Keratinocyte (primary cell): ENCODE results near the gene GSN. TPM values are rescaled to one million over a fixed set of nuclear protein-coding genes. Genes with fewer than 3 reads are reported as not detected.

Experiments used
- DNase-seq: peaks from one replicate; pipeline ENCODE4 v3.0.0-alpha.2; 2011; ENCODE audit warnings: low read depth, missing footprints, low spot score
- FAIRE-seq: peaks from 2 replicates; lab custom pipeline; 2011; peaks lifted over from hg19 to GRCh38; lab: Jason Lieb, UNC
- H2AFZ ChIP-seq: 2 replicates; pipeline ENCODE4 v1.6.0; 2012; ENCODE audit warnings: low read length, control low read depth, inconsistent platforms; ENCODE audit not compliant: control insufficient read depth
- H3K27ac ChIP-seq: 2 replicates; pipeline ENCODE4 v1.5.1; 2011; ENCODE audit warnings: low read length; ENCODE audit not compliant: control insufficient read depth, insufficient read depth
- H3K27me3 ChIP-seq: 3 replicates; pipeline ENCODE4 v1.6.0; 2011; ENCODE audit warnings: low read length; ENCODE audit not compliant: control insufficient read depth, insufficient read depth; ENCODE audit errors: extremely low read depth
- H3K36me3 ChIP-seq, 2 experiments: 2 replicates in 1 of 2; 3 replicates in 1 of 2; pipeline ENCODE4 v1.5.1; 2011; ENCODE audit warnings: low read length in 2 of 2, mild to moderate bottlenecking in 1 of 2; ENCODE audit not compliant: control insufficient read depth in 2 of 2, insufficient read depth in 2 of 2; ENCODE audit errors: extremely low read depth in 1 of 2
- H3K4me1 ChIP-seq: 3 replicates; pipeline ENCODE4 v1.5.1; 2011; ENCODE audit warnings: low read length; ENCODE audit not compliant: control insufficient read depth, insufficient read depth; ENCODE audit errors: extremely low read depth
- H3K4me2 ChIP-seq: 3 replicates; pipeline ENCODE4 v1.6.0; 2011; ENCODE audit warnings: low read depth, low read length; ENCODE audit not compliant: control insufficient read depth, insufficient read depth; ENCODE audit errors: extremely low read depth
- H3K4me3 ChIP-seq, 3 experiments: fragments of 200-600 bp in 1 of 3; sonication (generic) in 1 of 3; 2 replicates in 2 of 3; 3 replicates in 1 of 3; pipeline ENCODE4 v1.5.1; 2011 to 2016; ENCODE audit warnings: low read length in 3 of 3, mild to moderate bottlenecking in 3 of 3, control low read depth in 2 of 3, inconsistent platforms in 1 of 3, low read depth in 1 of 3, mixed read lengths in 1 of 3, mixed run types in 1 of 3, moderate library complexity in 1 of 3; ENCODE audit not compliant: control insufficient read depth in 2 of 3, insufficient read depth in 2 of 3; ENCODE audit errors: extremely low read depth in 1 of 3
- H3K79me2 ChIP-seq: 2 replicates; pipeline ENCODE4 v1.6.0; 2012; ENCODE audit warnings: low read length; ENCODE audit not compliant: control insufficient read depth, insufficient read depth
- H3K9ac ChIP-seq: 3 replicates; pipeline ENCODE4 v1.6.0; 2011; ENCODE audit warnings: low read length; ENCODE audit not compliant: control insufficient read depth, insufficient read depth; ENCODE audit errors: extremely low read depth
- H3K9me1 ChIP-seq: 3 replicates; pipeline ENCODE4 v1.6.0; 2011; ENCODE audit warnings: low read length; ENCODE audit not compliant: control insufficient read depth, insufficient read depth; ENCODE audit errors: extremely low read depth
- H3K9me3 ChIP-seq: 2 replicates; pipeline ENCODE4 v1.5.1; 2012; ENCODE audit warnings: low read depth, low read length; ENCODE audit not compliant: control insufficient read depth
- H4K20me1 ChIP-seq: 3 replicates; pipeline ENCODE4 v1.6.0; 2011; ENCODE audit warnings: low read length; ENCODE audit not compliant: control insufficient read depth, insufficient read depth; ENCODE audit errors: extremely low read depth
- EZH2 ChIP-seq: IDR thresholded peaks from one replicate; pipeline ENCODE4 v1.6.1; 2012; ENCODE audit warnings: inconsistent platforms, mild to moderate bottlenecking, low read length, moderate library complexity
- dilution Hi-C: fragments of 300-500 bp; cut with MboI; formaldehyde crosslinking; loops from one replicate; pipeline ENCODE4 v1.7.0; 2020; ENCODE audit warnings: low sequenced_read_pairs; ENCODE audit not compliant: extremely low pct_ligation_motif_present
- polyA plus RNA-seq, 5 experiments: library from polyadenylated mRNA; depleted of rRNA in 3 of 5; stranded (reverse) in 3 of 5; stranded (forward) in 1 of 5; unstranded in 1 of 5; fragments of >200 nt; gene quantifications; 1 replicate in 1 of 5; 2 replicates in 3 of 5; 3 replicates in 1 of 5; pipeline versions ENCODE4 v1.2.1 to v1.2.3, GENCODE V29; 2011 to 2012; ENCODE audit warnings: missing spikeins in 2 of 5, low read depth in 1 of 5, low replicate concordance in 1 of 5
- TF ChIP-seq, protein P1 (sequence below), 3 experiments: IDR thresholded peaks in 1 of 3; conservative IDR thresholded peaks in 1 of 3; optimal IDR thresholded peaks in 1 of 3; 2 replicates in 2 of 3; 3 replicates in 1 of 3; pipeline versions ENCODE3 to v1.5.1; 2011; ENCODE audit warnings: low read length in 3 of 3, mild to moderate bottlenecking in 3 of 3, moderate library complexity in 2 of 3, control low read depth in 1 of 3, inconsistent platforms in 1 of 3; ENCODE audit not compliant: insufficient read depth in 2 of 3; ENCODE audit errors: extremely low read depth in 1 of 3

The GSN gene
- polyA plus RNA-seq, 1 donor (not counting 4 experiments of a cell fraction or from before 2014, with no cell fraction given), result 166 TPM

DNA sequence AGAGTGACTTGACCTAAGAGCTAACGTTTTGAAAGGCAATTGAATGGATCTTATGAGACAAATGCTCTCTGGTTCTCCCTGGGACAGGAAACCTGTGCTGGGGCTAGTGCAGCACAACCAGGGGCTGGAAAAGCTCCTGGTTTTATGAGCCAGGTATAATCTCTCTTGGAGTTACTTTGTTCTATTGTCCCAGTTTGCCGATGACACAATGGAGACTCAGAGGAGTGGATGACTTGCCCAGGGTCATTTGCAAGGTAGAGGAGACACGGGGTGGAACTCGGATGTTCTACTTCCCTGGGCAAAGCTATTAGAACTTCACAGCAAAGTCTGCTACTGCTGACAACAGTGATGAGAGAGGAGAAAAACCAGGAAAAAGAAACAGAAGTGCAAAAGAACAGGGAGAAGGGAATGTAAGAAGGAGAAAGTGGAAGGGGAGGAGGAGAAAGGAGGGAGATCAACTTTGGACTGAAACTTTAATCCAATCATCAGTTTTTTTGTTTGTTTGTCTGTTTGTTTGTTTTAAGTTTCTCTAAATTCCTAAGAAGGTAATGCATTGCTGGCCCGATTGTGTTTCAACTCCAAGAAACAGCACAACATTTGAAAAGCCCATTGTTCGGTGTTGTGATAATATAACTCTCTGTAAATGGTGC lies 7.4 kb upstream of the GSN start:
- no peaks in the 10 kb centered on the region for H3K27me3 ChIP-seq
- H3K27ac ChIP-seq, result no peak overlapping the region
- H4K20me1 ChIP-seq, result no peaks in the 10 kb centered on the region
- H3K9me3 ChIP-seq, result no peaks in the 10 kb centered on the region
- no peak overlapping the region for H3K4me2 ChIP-seq
- dilution Hi-C loops, result no loop called here
- peaks cover 4% of the 10 kb centered on the region for H3K4me1 ChIP-seq
- H3K36me3 ChIP-seq, result no peaks in the 10 kb centered on the region
- FAIRE-seq (no peak), DNase-seq (no peak)
- TF ChIP-seq, protein P1, sequence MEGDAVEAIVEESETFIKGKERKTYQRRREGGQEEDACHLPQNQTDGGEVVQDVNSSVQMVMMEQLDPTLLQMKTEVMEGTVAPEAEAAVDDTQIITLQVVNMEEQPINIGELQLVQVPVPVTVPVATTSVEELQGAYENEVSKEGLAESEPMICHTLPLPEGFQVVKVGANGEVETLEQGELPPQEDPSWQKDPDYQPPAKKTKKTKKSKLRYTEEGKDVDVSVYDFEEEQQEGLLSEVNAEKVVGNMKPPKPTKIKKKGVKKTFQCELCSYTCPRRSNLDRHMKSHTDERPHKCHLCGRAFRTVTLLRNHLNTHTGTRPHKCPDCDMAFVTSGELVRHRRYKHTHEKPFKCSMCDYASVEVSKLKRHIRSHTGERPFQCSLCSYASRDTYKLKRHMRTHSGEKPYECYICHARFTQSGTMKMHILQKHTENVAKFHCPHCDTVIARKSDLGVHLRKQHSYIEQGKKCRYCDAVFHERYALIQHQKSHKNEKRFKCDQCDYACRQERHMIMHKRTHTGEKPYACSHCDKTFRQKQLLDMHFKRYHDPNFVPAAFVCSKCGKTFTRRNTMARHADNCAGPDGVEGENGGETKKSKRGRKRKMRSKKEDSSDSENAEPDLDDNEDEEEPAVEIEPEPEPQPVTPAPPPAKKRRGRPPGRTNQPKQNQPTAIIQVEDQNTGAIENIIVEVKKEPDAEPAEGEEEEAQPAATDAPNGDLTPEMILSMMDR (optimal IDR thresholded peaks at IDR 0.05 in 1 of 3, IDR thresholded peaks at IDR 0.05 in 1 of 3, conservative IDR thresholded peaks at IDR 0.05 in 1 of 3; ENCODE audit: extremely low read depth in 1 of 3, insufficient read depth in 2 of 3, low read length in 3 of 3), result no peak
- no peak for TF ChIP-seq EZH2
- no peaks in the 10 kb centered on the region for H3K9me1 ChIP-seq
- H3K4me3 ChIP-seq, result no peak overlapping the region
- no peak overlapping the region for H2AFZ ChIP-seq
- H3K9ac ChIP-seq, result no peak overlapping the region
- no peaks in the 10 kb centered on the region for H3K79me2 ChIP-seq

DNA sequence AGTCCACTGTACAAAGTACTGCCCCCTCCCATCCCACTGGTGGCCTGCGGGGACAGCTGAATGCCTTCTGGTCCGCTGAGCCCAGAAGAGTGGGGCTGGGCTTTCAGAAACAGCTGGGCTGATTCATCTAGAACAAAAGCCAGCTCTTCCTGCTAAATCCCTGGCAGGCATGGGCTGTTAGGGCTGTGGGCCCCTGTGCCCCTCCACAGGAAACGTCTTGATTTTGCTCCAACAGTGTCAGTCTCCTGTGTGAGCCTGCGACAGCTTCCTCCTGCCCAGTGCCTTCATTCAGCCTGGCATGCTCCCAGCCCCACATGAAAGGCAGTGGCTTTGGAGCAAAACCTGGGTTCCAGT lies 6.9 kb upstream of the GSN start:
- peaks cover 4% of the 10 kb centered on the region for H3K4me1 ChIP-seq
- FAIRE-seq, result no peak
- H3K27me3 ChIP-seq, result no peaks in the 10 kb centered on the region
- H3K4me3 ChIP-seq, result no peak overlapping the region
- dilution Hi-C loops, result no loop called here
- H3K27ac ChIP-seq, result no peak overlapping the region
- no peaks in the 10 kb centered on the region for H3K36me3 ChIP-seq
- TF ChIP-seq, protein P1 (optimal IDR thresholded peaks at IDR 0.05 in 1 of 3, IDR thresholded peaks at IDR 0.05 in 1 of 3, conservative IDR thresholded peaks at IDR 0.05 in 1 of 3; ENCODE audit: extremely low read depth in 1 of 3, insufficient read depth in 2 of 3, low read length in 3 of 3), result no peak
- no peak for TF ChIP-seq EZH2
- H4K20me1 ChIP-seq, result no peaks in the 10 kb centered on the region
- H3K79me2 ChIP-seq, result no peaks in the 10 kb centered on the region
- no peak overlapping the region for H3K4me2 ChIP-seq
- no peaks in the 10 kb centered on the region for H3K9me1 ChIP-seq
- no peak for DNase-seq
- H3K9me3 ChIP-seq, result no peaks in the 10 kb centered on the region
- H2AFZ ChIP-seq, result no peak overlapping the region
- no peak overlapping the region for H3K9ac ChIP-seq
